IMR-90 (cell line): ENCODE results near the gene RGS10. TPM values are rescaled to one million over a fixed set of nuclear protein-coding genes. Genes with fewer than 3 reads are reported as not detected.

Source experiments
- ATAC-seq: fragments of 200-7000 bp; cut with Tn5 transposase; 2 replicates; pipeline ENCODE4 v1.9.1; 2020; ENCODE audit warnings: low read depth, mild to moderate bottlenecking, moderate library complexity
- BruUV-seq: library from RNA; stranded (reverse); fragments of 400-500 nt; replicated peaks from 2 replicates; lab custom pipeline; 2021; lab: Mats Ljungman, UMichigan
- CTCF ChIA-PET: fragments of 300-600 bp; formaldehyde crosslinking; extraction: SDS; loops from one replicate; lab custom pipeline; 2021; ENCODE audit warnings: antibody characterized with exemption; lab: Yijun Ruan, JAX
- POLR2A ChIA-PET: fragments of 300-600 bp; sonication (Branson Sonifier 250); formaldehyde crosslinking; loops from one replicate; lab custom pipeline; 2022; ENCODE audit warnings: antibody characterized with exemption; ENCODE audit not compliant: unreplicated experiment; lab: Charles Lee
- DNase-seq: peaks from one replicate; pipeline ENCODE4 v3.0.0; 2013
- H2AFZ ChIP-seq: replicated peaks from 2 replicates; pipeline ENCODE3; 2013; ENCODE audit warnings: low read length, mild to moderate bottlenecking; ENCODE audit not compliant: poor library complexity
- H2AK5ac ChIP-seq: 2 replicates; pipeline ENCODE4 v1.6.1; 2013; ENCODE audit warnings: low read depth, low read length, inconsistent platforms
- H2AK9ac ChIP-seq: replicated peaks from 2 replicates; pipeline ENCODE3; 2013; ENCODE audit warnings: mild to moderate bottlenecking, low read depth, low read length, moderate library complexity; ENCODE audit not compliant: poor library complexity
- H2BK120ac ChIP-seq: 2 replicates; pipeline ENCODE4 v1.6.1; 2013; ENCODE audit warnings: low read depth, low read length, inconsistent platforms
- H2BK15ac ChIP-seq: 3 replicates; pipeline ENCODE4 v1.6.1; 2013; ENCODE audit warnings: low read depth, low read length, inconsistent platforms
- H2BK20ac ChIP-seq: 2 replicates; pipeline ENCODE4 v1.6.1; 2013; ENCODE audit warnings: low read depth, mild to moderate bottlenecking, inconsistent platforms, low read length, moderate library complexity
- H2BK5ac ChIP-seq: 2 replicates; pipeline ENCODE4 v1.6.1; 2013; ENCODE audit warnings: mild to moderate bottlenecking, low read depth, low read length, inconsistent platforms; ENCODE audit not compliant: poor library complexity, severe bottlenecking
- H3K14ac ChIP-seq: replicated peaks from 2 replicates; pipeline ENCODE4 v1.6.1; 2013; ENCODE audit warnings: low read depth, low read length, inconsistent platforms
- H3K18ac ChIP-seq: 2 replicates; pipeline ENCODE4 v1.6.1; 2013; ENCODE audit warnings: low read depth, low read length, control low read depth
- H3K23ac ChIP-seq: 2 replicates; pipeline ENCODE4 v1.6.1; 2013; ENCODE audit warnings: low read depth, low read length, inconsistent platforms
- H3K27ac ChIP-seq: 2 replicates; pipeline ENCODE4 v1.5.1; 2013; ENCODE audit warnings: mild to moderate bottlenecking, control low read depth, low read length; ENCODE audit not compliant: insufficient read depth
- H3K27me3 ChIP-seq: 2 replicates; pipeline ENCODE4 v1.6.1; 2013; ENCODE audit warnings: low read length; ENCODE audit not compliant: control insufficient read depth, insufficient read depth
- H3K36me3 ChIP-seq: 2 replicates; pipeline ENCODE4 v1.6.1; 2013; ENCODE audit warnings: low read length, mixed read lengths; ENCODE audit not compliant: control insufficient read depth, insufficient read depth
- H3K4ac ChIP-seq: 2 replicates; pipeline ENCODE4 v1.6.1; 2013; ENCODE audit warnings: low read depth, low read length, inconsistent platforms
- H3K4me1 ChIP-seq: 2 replicates; pipeline ENCODE4 v1.6.1; 2013; ENCODE audit warnings: low read length, mixed read lengths; ENCODE audit not compliant: control insufficient read depth, insufficient read depth
- H3K4me2 ChIP-seq: 2 replicates; pipeline ENCODE4 v1.6.1; 2013; ENCODE audit warnings: low read depth, mild to moderate bottlenecking, control low read depth, low read length, moderate library complexity
- H3K4me3 ChIP-seq: 2 replicates; pipeline ENCODE4 v1.5.1; 2013; ENCODE audit warnings: low read depth, mild to moderate bottlenecking, control low read depth, low read length, moderate library complexity; ENCODE audit not compliant: insufficient read depth
- H3K56ac ChIP-seq: 2 replicates; pipeline ENCODE4 v1.6.1; 2013; ENCODE audit warnings: low read length, inconsistent platforms; ENCODE audit not compliant: insufficient read depth; ENCODE audit errors: extremely low read depth
- H3K79me1 ChIP-seq, 2 experiments: 2 replicates each; pipeline ENCODE4 v1.6.1; 2013; ENCODE audit warnings: low read length in 2 of 2, inconsistent platforms in 1 of 2, low read depth in 1 of 2
- H3K9ac ChIP-seq: 2 replicates; pipeline ENCODE4 v1.6.1; 2013; ENCODE audit warnings: low read depth, low read length, control low read depth
- H3K9me1 ChIP-seq: 2 replicates; pipeline ENCODE4 v1.6.1; 2013; ENCODE audit warnings: low read length, inconsistent platforms; ENCODE audit not compliant: insufficient read depth
- H3K9me3 ChIP-seq: 2 replicates; pipeline ENCODE4 v1.6.1; 2013; ENCODE audit warnings: low read length; ENCODE audit not compliant: control insufficient read depth, insufficient read depth
- H4K20me1 ChIP-seq: 2 replicates; pipeline ENCODE4 v1.6.1; 2013; ENCODE audit warnings: low read length, inconsistent platforms; ENCODE audit not compliant: insufficient read depth
- H4K5ac ChIP-seq: 2 replicates; pipeline ENCODE4 v1.6.1; 2013; ENCODE audit warnings: mild to moderate bottlenecking, low read depth, low read length, control low read depth
- H4K8ac ChIP-seq, 2 experiments: 2 replicates each; pipeline ENCODE4 v1.6.1; 2013; ENCODE audit warnings: low read depth in 2 of 2, low read length in 2 of 2, control low read depth in 1 of 2, inconsistent platforms in 1 of 2
- H4K91ac ChIP-seq: 2 replicates; pipeline ENCODE4 v1.6.1; 2013; ENCODE audit warnings: low read depth, low read length, inconsistent platforms; ENCODE audit not compliant: insufficient read depth
- CEBPB ChIP-seq: IDR thresholded peaks from 2 replicates; pipeline ENCODE4 v1.6.1; 2012; ENCODE audit warnings: low read depth, low read length, improper control_type of control experiment
- CHD1 ChIP-seq: IDR thresholded peaks from 2 replicates; pipeline ENCODE4 v1.6.1; 2012; ENCODE audit warnings: low read depth, low read length, improper control_type of control experiment
- WGBS, 2 experiments: methylation state at CpG; one replicate each; pipeline versions ENCODE4 v1.1.5 to v1.1.7; 2013; ENCODE audit warnings: missing lambda C conversion rate in 2 of 2; ENCODE audit not compliant: insufficient read length in 1 of 2; ENCODE audit errors: extremely low coverage in 2 of 2; 5-methylcytosine and 5-hydroxymethylcytosine counted together
- dilution Hi-C: fragments of 300-500 bp; cut with HindIII; formaldehyde crosslinking; loops from one replicate; pipeline ENCODE4 v1.14.3; 2018; ENCODE audit warnings: low sequenced_read_pairs; ENCODE audit not compliant: unreplicated experiment
- in situ Hi-C: fragments of 300-500 bp; cut with MboI; formaldehyde crosslinking; loops from 3 replicates; pipeline ENCODE4 v1.14.3; 2019; ENCODE audit warnings: low sequenced_read_pairs, inconsistent platforms, mixed read lengths
- intact Hi-C: fragments of 100-400 bp; cut with micrococcal nuclease; formaldehyde crosslinking; loops from 2 replicates; pipeline ENCODE4 v1.10.0; 2022
- polyA plus RNA-seq, 3 experiments: library from polyadenylated mRNA; depleted of rRNA; stranded (reverse); fragments of >200 nt; gene quantifications; 2 replicates each; pipeline ENCODE4 v1.2.3, GENCODE V29; 2012; ENCODE audit warnings: low replicate concordance in 1 of 3
- total RNA-seq: library from RNA; depleted of rRNA; stranded (reverse); fragments of >200 nt; gene quantifications from 2 replicates; pipeline ENCODE4 v1.2.3, GENCODE V29; 2012

Gene RGS10
- total and polyA plus RNA-seq, 2 of the 4 experiments (the other 2 are of a cell fraction): 35.3 to 89.7 TPM

- peaks cover 25% of the 10 kb centered on the region for H3K9me1 ChIP-seq
- H3K14ac ChIP-seq: no peak overlapping the region
- H3K18ac ChIP-seq: no peak overlapping the region
- ChIA-PET CTCF (no interaction called here), POLR2A (no interaction called here)
- no peak overlapping the region for H3K56ac ChIP-seq
- H4K91ac ChIP-seq: no peak overlapping the region
- H3K4me3 ChIP-seq: no peak overlapping the region
- H2BK15ac ChIP-seq: no peak overlapping the region
- BruUV-seq: no TSS peak
- no peak for TF ChIP-seq CHD1
- TF ChIP-seq CEBPB: peak; percentile 64
- no peak overlapping the region; the same call in 1 of the 2 replicates for H3K23ac ChIP-seq
- dilution Hi-C loops: no loop called here
- H3K4ac ChIP-seq: no peak overlapping the region
- no peaks in the 10 kb centered on the region for H3K27me3 ChIP-seq
- no peak overlapping the region for H4K8ac ChIP-seq
- no peak overlapping the region for H3K9ac ChIP-seq
- H3K79me1 ChIP-seq: peaks cover 2 to 27% of the 10 kb centered on the region in 2 experiments; a peak in 2 of 4 replicates
- ATAC-seq: no peak
- H2BK120ac ChIP-seq: no peak overlapping the region
- H2BK20ac ChIP-seq: no peak overlapping the region
- peaks cover 32% of the 10 kb centered on the region for H3K36me3 ChIP-seq
- intact Hi-C loops: no loop called here
- H3K27ac ChIP-seq: peak overlapping the region; percentile 9; the same call in 1 of the 2 replicates
- no peaks in the 10 kb centered on the region for H3K9me3 ChIP-seq
- no peak overlapping the region for H2AK5ac ChIP-seq
- in situ Hi-C loops: no loop called here
- H2AK9ac ChIP-seq: no peak overlapping the region
- no peak overlapping the region for H3K4me2 ChIP-seq
- no peak for DNase-seq
- 0 out of 2 replicates have a peak, but pooled peaks cover under 1% of the 10 kb centered on the region for H4K20me1 ChIP-seq
- no peak overlapping the region for H4K5ac ChIP-seq
- H2BK5ac ChIP-seq: no peak overlapping the region
- no CpG with 5 or more reads among the region's 8 CpGs for WGBS, 2 experiments
- H2AFZ ChIP-seq: no peak overlapping the region
- peaks cover 8% of the 10 kb centered on the region for H3K4me1 ChIP-seq
Observed at GRCh38 chr10:119500123-119500795, 42.3 kb downstream of the RGS10 start.
